IMR-90 (cell line): ENCODE results near the gene LRP1B.

Experiments
- BHLHE40 ChIP-seq: fragments of 150-350 bp; IDR thresholded peaks from 2 replicates; pipeline ENCODE4 v1.6.1; 2016; ENCODE audit warnings: mild to moderate bottlenecking, low read depth, low read length
- CEBPB ChIP-seq: IDR thresholded peaks from 2 replicates; pipeline ENCODE4 v1.6.1; 2012; ENCODE audit warnings: low read depth, low read length, improper control_type of control experiment
- ELK1 ChIP-seq: fragments of 150-350 bp; IDR thresholded peaks from 2 replicates; pipeline ENCODE4 v1.6.1; 2016; ENCODE audit warnings: low read depth, mild to moderate bottlenecking, low read length, moderate library complexity, borderline replicate concordance
- MAFK ChIP-seq: IDR thresholded peaks from 2 replicates; pipeline ENCODE4 v1.6.1; 2012; ENCODE audit warnings: low read depth, low read length, improper control_type of control experiment
- NFE2L2 ChIP-seq: fragments of 150-350 bp; IDR thresholded peaks from 2 replicates; pipeline ENCODE4 v1.6.1; 2016; ENCODE audit warnings: low read depth, mild to moderate bottlenecking, low read length
- POLR2A ChIP-seq: IDR thresholded peaks from 2 replicates; pipeline ENCODE4 v1.6.1; 2012; ENCODE audit warnings: mild to moderate bottlenecking, low read depth, low read length
- RAD21 ChIP-seq: IDR thresholded peaks from 2 replicates; pipeline ENCODE4 v1.6.1; 2012; ENCODE audit warnings: low read length, improper control_type of control experiment
- RCOR1 ChIP-seq: IDR thresholded peaks from 2 replicates; pipeline ENCODE4 v1.6.1; 2012; ENCODE audit warnings: mild to moderate bottlenecking, low read length, improper control_type of control experiment; ENCODE audit not compliant: insufficient replicate concordance
- RFX5 ChIP-seq: IDR thresholded peaks from 2 replicates; pipeline ENCODE4 v1.8.0; 2012; ENCODE audit warnings: low read depth, mild to moderate bottlenecking, low read length, moderate library complexity
- SMC3 ChIP-seq: fragments of 150-350 bp; IDR thresholded peaks from 2 replicates; pipeline ENCODE4 v1.6.1; 2016; ENCODE audit warnings: low read depth, mild to moderate bottlenecking, antibody characterized with exemption, low read length, moderate library complexity
- TF ChIP-seq, protein P1 (sequence below): conservative IDR thresholded peaks from 2 replicates; pipeline ENCODE4 v1.5.1; 2012; ENCODE audit warnings: mild to moderate bottlenecking, low read depth, low read length, improper control_type of control experiment
- TF ChIP-seq, protein P2 (sequence below): fragments of 150-350 bp; IDR thresholded peaks from 2 replicates; pipeline ENCODE4 v1.6.1; 2017; ENCODE audit warnings: mild to moderate bottlenecking, antibody characterized with exemption, low read length, low read depth

GRCh38 chr2:142052220-142052863, 78.5 kb downstream of the LRP1B start:
- TF ChIP-seq, protein P1, sequence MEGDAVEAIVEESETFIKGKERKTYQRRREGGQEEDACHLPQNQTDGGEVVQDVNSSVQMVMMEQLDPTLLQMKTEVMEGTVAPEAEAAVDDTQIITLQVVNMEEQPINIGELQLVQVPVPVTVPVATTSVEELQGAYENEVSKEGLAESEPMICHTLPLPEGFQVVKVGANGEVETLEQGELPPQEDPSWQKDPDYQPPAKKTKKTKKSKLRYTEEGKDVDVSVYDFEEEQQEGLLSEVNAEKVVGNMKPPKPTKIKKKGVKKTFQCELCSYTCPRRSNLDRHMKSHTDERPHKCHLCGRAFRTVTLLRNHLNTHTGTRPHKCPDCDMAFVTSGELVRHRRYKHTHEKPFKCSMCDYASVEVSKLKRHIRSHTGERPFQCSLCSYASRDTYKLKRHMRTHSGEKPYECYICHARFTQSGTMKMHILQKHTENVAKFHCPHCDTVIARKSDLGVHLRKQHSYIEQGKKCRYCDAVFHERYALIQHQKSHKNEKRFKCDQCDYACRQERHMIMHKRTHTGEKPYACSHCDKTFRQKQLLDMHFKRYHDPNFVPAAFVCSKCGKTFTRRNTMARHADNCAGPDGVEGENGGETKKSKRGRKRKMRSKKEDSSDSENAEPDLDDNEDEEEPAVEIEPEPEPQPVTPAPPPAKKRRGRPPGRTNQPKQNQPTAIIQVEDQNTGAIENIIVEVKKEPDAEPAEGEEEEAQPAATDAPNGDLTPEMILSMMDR, result no peak
- no peak for TF ChIP-seq BHLHE40
- TF ChIP-seq POLR2A, result no peak
- no peak for TF ChIP-seq MAFK
- no peak for TF ChIP-seq RAD21
- TF ChIP-seq, protein P2, sequence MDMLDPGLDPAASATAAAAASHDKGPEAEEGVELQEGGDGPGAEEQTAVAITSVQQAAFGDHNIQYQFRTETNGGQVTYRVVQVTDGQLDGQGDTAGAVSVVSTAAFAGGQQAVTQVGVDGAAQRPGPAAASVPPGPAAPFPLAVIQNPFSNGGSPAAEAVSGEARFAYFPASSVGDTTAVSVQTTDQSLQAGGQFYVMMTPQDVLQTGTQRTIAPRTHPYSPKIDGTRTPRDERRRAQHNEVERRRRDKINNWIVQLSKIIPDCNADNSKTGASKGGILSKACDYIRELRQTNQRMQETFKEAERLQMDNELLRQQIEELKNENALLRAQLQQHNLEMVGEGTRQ, result no peak
- TF ChIP-seq NFE2L2, result no peak
- TF ChIP-seq ELK1, result no peak
- TF ChIP-seq RCOR1, result no peak
- TF ChIP-seq CEBPB, result no peak
- TF ChIP-seq RFX5, result no peak
- no peak for TF ChIP-seq SMC3
